ENCODE results near the gene JUNB. TPM values are rescaled to one million over a fixed set of nuclear protein-coding genes. Genes with fewer than 3 reads are reported as not detected.

The JUNB gene
- total and polyA plus RNA-seq, 9 donors = 17.8 to 157 (median 56.5) TPM

- no peak for DNase-seq
- Histone ChIP-seq H3K4me1 (ENCODE audit: control insufficient read depth, insufficient read depth, low read length) (peaks cover 12% of the 10 kb centered on the region), H3K4me3 (ENCODE audit: low read length) (no peak overlapping the region), H3K36me3 (ENCODE audit: control insufficient read depth, insufficient read depth, low read length) (no peaks in the 10 kb centered on the region), H3K27me3 (ENCODE audit: control insufficient read depth, insufficient read depth, low read length) (peaks cover 79% of the 10 kb centered on the region), H3K27ac (ENCODE audit: low read length) (no peak overlapping the region), H3K9me3 (replicated peaks; ENCODE audit: control insufficient read depth, low read depth, low read length) (no peaks in the 10 kb centered on the region)
- 0% methylated on average over 25 of the region's 29 CpGs for WGBS (ENCODE audit: insufficient coverage)
Observed at GRCh38 chr19:12841094-12841493, 49.8 kb downstream of the JUNB start.

- DNase-seq = no peak
- H3K9me3 ChIP-seq (replicated peaks; ENCODE audit: control insufficient read depth, low read depth, low read length) = no peaks in the 10 kb centered on the region
- H3K4me3 ChIP-seq (ENCODE audit: low read length) = no peak overlapping the region
- peaks cover 73% of the 10 kb centered on the region for H3K27me3 ChIP-seq (ENCODE audit: control insufficient read depth, insufficient read depth, low read length)
- H3K27ac ChIP-seq (ENCODE audit: low read length) = no peak overlapping the region
- peaks cover 16% of the 10 kb centered on the region for H3K4me1 ChIP-seq (ENCODE audit: control insufficient read depth, insufficient read depth, low read length)
- H3K36me3 ChIP-seq (ENCODE audit: control insufficient read depth, insufficient read depth, low read length) = no peaks in the 10 kb centered on the region
- 93% methylated on average over 18 of the region's 18 CpGs for WGBS (ENCODE audit: insufficient coverage)
Observed at GRCh38 chr19:12842511-12842910, 51.2 kb downstream of the JUNB start.

Other genes with a start within 250 kb of the JUNB start
- gene ZNF564, start 240.0 kb upstream of the JUNB start, total RNA-seq = 11.7 TPM
- 1 to 10 TPM; 3.9 to 5.4 (median 4.3) TPM for gene ZNF564, start 240.0 kb upstream of the JUNB start, polyA plus RNA-seq (ENCODE audit: insufficient read depth in 1 of 8, insufficient read length in 8 of 8, low replicate concordance in 1 of 8)
- 4.8 TPM for gene ZNF490, start 180.7 kb upstream of the JUNB start, total RNA-seq
- 1 to 10 TPM; 1.6 to 3.9 (median 2.5) TPM for gene ZNF490, start 180.7 kb upstream of the JUNB start, polyA plus RNA-seq (ENCODE audit: insufficient read depth in 1 of 8, insufficient read length in 8 of 8, low replicate concordance in 1 of 8)
- gene ZNF791, start 180.6 kb upstream of the JUNB start, total RNA-seq = 12.3 TPM
- 10 to 100 TPM in 7 of 8 donors, 1 to 10 TPM in 1; 7.5 to 13.6 (median 11.7) TPM for gene ZNF791, start 180.6 kb upstream of the JUNB start, polyA plus RNA-seq (ENCODE audit: insufficient read depth in 1 of 8, insufficient read length in 8 of 8, low replicate concordance in 1 of 8)
- gene MAN2B1, start 124.7 kb upstream of the JUNB start, total RNA-seq = 23.5 TPM
- gene MAN2B1, start 124.7 kb upstream of the JUNB start, polyA plus RNA-seq (ENCODE audit: insufficient read depth in 1 of 8, insufficient read length in 8 of 8, low replicate concordance in 1 of 8) = 10 to 100 TPM; 26.7 to 39.9 (median 31.9) TPM
- gene WDR83, start 124.7 kb upstream of the JUNB start, total RNA-seq = 6.8 TPM
- gene WDR83, start 124.7 kb upstream of the JUNB start, polyA plus RNA-seq (ENCODE audit: insufficient read depth in 1 of 8, insufficient read length in 8 of 8, low replicate concordance in 1 of 8) = 10 to 100 TPM in 6 of 8 donors, 1 to 10 TPM in 2; 8.8 to 16.0 (median 13.1) TPM
- 68.0 TPM for gene DHPS, start 109.6 kb upstream of the JUNB start, total RNA-seq
- 10 to 100 TPM; 55.2 to 73.4 (median 63.3) TPM for gene DHPS, start 109.6 kb upstream of the JUNB start, polyA plus RNA-seq (ENCODE audit: insufficient read depth in 1 of 8, insufficient read length in 8 of 8, low replicate concordance in 1 of 8)
- gene GNG14, start 103.5 kb upstream of the JUNB start, total RNA-seq = not detected
- gene GNG14, start 103.5 kb upstream of the JUNB start, polyA plus RNA-seq (ENCODE audit: insufficient read depth in 1 of 8, insufficient read length in 8 of 8, low replicate concordance in 1 of 8) = under 1 TPM in 1 of 8 donors, not detected in 7; 0.33 TPM
- gene FBXW9, start 94.9 kb upstream of the JUNB start, total RNA-seq = 3.9 TPM
- gene FBXW9, start 94.9 kb upstream of the JUNB start, polyA plus RNA-seq (ENCODE audit: insufficient read depth in 1 of 8, insufficient read length in 8 of 8, low replicate concordance in 1 of 8) = 1 to 10 TPM; 4.1 to 5.7 (median 4.7) TPM
- 19.6 TPM for gene TNPO2, start 67.6 kb upstream of the JUNB start, total RNA-seq
- gene TNPO2, start 67.6 kb upstream of the JUNB start, polyA plus RNA-seq (ENCODE audit: insufficient read depth in 1 of 8, insufficient read length in 8 of 8, low replicate concordance in 1 of 8) = 10 to 100 TPM; 45.9 to 68.6 (median 56.5) TPM
- 208 TPM for gene TRIR, start 56.8 kb upstream of the JUNB start, total RNA-seq
- 100 to 1,000 TPM; 188 to 237 (median 203) TPM for gene TRIR, start 56.8 kb upstream of the JUNB start, polyA plus RNA-seq (ENCODE audit: insufficient read depth in 1 of 8, insufficient read length in 8 of 8, low replicate concordance in 1 of 8)
- gene GET3, start 54.0 kb upstream of the JUNB start, total RNA-seq = 37.6 TPM
- gene GET3, start 54.0 kb upstream of the JUNB start, polyA plus RNA-seq (ENCODE audit: insufficient read depth in 1 of 8, insufficient read length in 8 of 8, low replicate concordance in 1 of 8) = 10 to 100 TPM; 42.8 to 58.7 (median 51.6) TPM
- not detected for gene BEST2, start 39.7 kb upstream of the JUNB start, total RNA-seq
- under 1 TPM in 2 of 8 donors, not detected in 6; 0.13 to 0.16 TPM for gene BEST2, start 39.7 kb upstream of the JUNB start, polyA plus RNA-seq (ENCODE audit: insufficient read depth in 1 of 8, insufficient read length in 8 of 8, low replicate concordance in 1 of 8)
- 19.1 TPM for gene HOOK2, start 15.9 kb upstream of the JUNB start, total RNA-seq
- gene HOOK2, start 15.9 kb upstream of the JUNB start, polyA plus RNA-seq (ENCODE audit: insufficient read depth in 1 of 8, insufficient read length in 8 of 8, low replicate concordance in 1 of 8) = 10 to 100 TPM; 13.1 to 40.8 (median 24.0) TPM
- gene PRDX2, start 10.3 kb downstream of the JUNB start, total RNA-seq = 191 TPM
- 100 to 1,000 TPM; 143 to 189 (median 171) TPM for gene PRDX2, start 10.3 kb downstream of the JUNB start, polyA plus RNA-seq (ENCODE audit: insufficient read depth in 1 of 8, insufficient read length in 8 of 8, low replicate concordance in 1 of 8)
- 5.1 TPM for gene THSD8, start 10.6 kb downstream of the JUNB start, total RNA-seq
- 1 to 10 TPM in 7 of 8 donors, under 1 TPM in 1; 0.84 to 4.8 (median 2.9) TPM for gene THSD8, start 10.6 kb downstream of the JUNB start, polyA plus RNA-seq (ENCODE audit: insufficient read depth in 1 of 8, insufficient read length in 8 of 8, low replicate concordance in 1 of 8)
- gene RNASEH2A, start 15.1 kb downstream of the JUNB start, total RNA-seq = 12.6 TPM
- gene RNASEH2A, start 15.1 kb downstream of the JUNB start, polyA plus RNA-seq (ENCODE audit: insufficient read depth in 1 of 8, insufficient read length in 8 of 8, low replicate concordance in 1 of 8) = 10 to 100 TPM; 19.4 to 31.5 (median 23.3) TPM
- gene RTBDN, start 43.1 kb downstream of the JUNB start, total RNA-seq = not detected
- gene RTBDN, start 43.1 kb downstream of the JUNB start, polyA plus RNA-seq (ENCODE audit: insufficient read depth in 1 of 8, insufficient read length in 8 of 8, low replicate concordance in 1 of 8) = under 1 TPM in 2 of 8 donors, not detected in 6; 0.06 to 0.24 TPM
- gene MAST1, start 47.0 kb downstream of the JUNB start, total RNA-seq = 0.09 TPM
- gene MAST1, start 47.0 kb downstream of the JUNB start, polyA plus RNA-seq (ENCODE audit: insufficient read depth in 1 of 8, insufficient read length in 8 of 8, low replicate concordance in 1 of 8) = under 1 TPM; 0.23 to 0.90 (median 0.61) TPM
- gene DNASE2, start 90.0 kb downstream of the JUNB start, total RNA-seq = 7.7 TPM
- 10 to 100 TPM in 5 of 8 donors, 1 to 10 TPM in 3; 5.7 to 12.3 (median 10.1) TPM for gene DNASE2, start 90.0 kb downstream of the JUNB start, polyA plus RNA-seq (ENCODE audit: insufficient read depth in 1 of 8, insufficient read length in 8 of 8, low replicate concordance in 1 of 8)
- 0.31 TPM for gene KLF1, start 95.7 kb downstream of the JUNB start, total RNA-seq
- 1 to 10 TPM in 4 of 8 donors, under 1 TPM in 4; 0.32 to 1.5 (median 1.0) TPM for gene KLF1, start 95.7 kb downstream of the JUNB start, polyA plus RNA-seq (ENCODE audit: insufficient read depth in 1 of 8, insufficient read length in 8 of 8, low replicate concordance in 1 of 8)
- 16.8 TPM for gene GCDH, start 99.7 kb downstream of the JUNB start, total RNA-seq
- gene GCDH, start 99.7 kb downstream of the JUNB start, polyA plus RNA-seq (ENCODE audit: insufficient read depth in 1 of 8, insufficient read length in 8 of 8, low replicate concordance in 1 of 8) = 10 to 100 TPM; 20.2 to 43.3 (median 29.3) TPM
- 0.40 TPM for gene SYCE2, start 127.8 kb downstream of the JUNB start, total RNA-seq
- gene SYCE2, start 127.8 kb downstream of the JUNB start, polyA plus RNA-seq (ENCODE audit: insufficient read depth in 1 of 8, insufficient read length in 8 of 8, low replicate concordance in 1 of 8) = 1 to 10 TPM; 1.5 to 3.4 (median 2.5) TPM
- gene FARSA, start 142.2 kb downstream of the JUNB start, total RNA-seq = 32.5 TPM
- gene FARSA, start 142.2 kb downstream of the JUNB start, polyA plus RNA-seq (ENCODE audit: insufficient read depth in 1 of 8, insufficient read length in 8 of 8, low replicate concordance in 1 of 8) = 10 to 100 TPM; 38.1 to 48.8 (median 44.7) TPM
- gene CALR, start 147.1 kb downstream of the JUNB start, total RNA-seq = 401 TPM
- 100 to 1,000 TPM; 380 to 643 (median 446) TPM for gene CALR, start 147.1 kb downstream of the JUNB start, polyA plus RNA-seq (ENCODE audit: insufficient read depth in 1 of 8, insufficient read length in 8 of 8, low replicate concordance in 1 of 8)
- gene RAD23A, start 154.4 kb downstream of the JUNB start, total RNA-seq = 92.7 TPM
- gene RAD23A, start 154.4 kb downstream of the JUNB start, polyA plus RNA-seq (ENCODE audit: insufficient read depth in 1 of 8, insufficient read length in 8 of 8, low replicate concordance in 1 of 8) = 100 to 1,000 TPM in 7 of 8 donors, 10 to 100 TPM in 1; 98.5 to 136 (median 125) TPM
- 24.4 TPM for gene GADD45GIP1, start 165.7 kb downstream of the JUNB start, total RNA-seq
- gene GADD45GIP1, start 165.7 kb downstream of the JUNB start, polyA plus RNA-seq (ENCODE audit: insufficient read depth in 1 of 8, insufficient read length in 8 of 8, low replicate concordance in 1 of 8) = 10 to 100 TPM; 40.2 to 63.6 (median 49.2) TPM
- 0.04 TPM for gene DAND5, start 178.1 kb downstream of the JUNB start, total RNA-seq
- gene DAND5, start 178.1 kb downstream of the JUNB start, polyA plus RNA-seq (ENCODE audit: insufficient read depth in 1 of 8, insufficient read length in 8 of 8, low replicate concordance in 1 of 8) = under 1 TPM in 6 of 8 donors, not detected in 2; 0.07 to 0.23 (median 0.18) TPM
- 38.1 TPM for gene NFIX, start 204.0 kb downstream of the JUNB start, total RNA-seq
- 100 to 1,000 TPM in 6 of 8 donors, 10 to 100 TPM in 2; 82.6 to 140 (median 113) TPM for gene NFIX, start 204.0 kb downstream of the JUNB start, polyA plus RNA-seq (ENCODE audit: insufficient read depth in 1 of 8, insufficient read length in 8 of 8, low replicate concordance in 1 of 8)

All from muscle of leg (tissue), 11 donors.